SK-N-SH treated with all-trans-retinoic acid at 6 μM for 48 hours (cell line): ENCODE results near the gene ST6GALNAC3.

ENCODE experiments used
- BACH2 ChIP-seq: fragments of 250-450 bp; sonication (Bioruptor Pico); IDR thresholded peaks from 2 replicates; pipeline ENCODE4 v1.9.0; 2021; ENCODE audit warnings: mild to moderate bottlenecking, borderline replicate concordance
- RARB ChIP-seq: fragments of 250-450 bp; sonication (Bioruptor Pico); IDR thresholded peaks from 2 replicates; pipeline ENCODE4 v1.8.0; 2021; ENCODE audit warnings: mild to moderate bottlenecking, moderate library complexity
- TOX ChIP-seq: fragments of 250-450 bp; sonication (Bioruptor Pico); IDR thresholded peaks from 2 replicates; pipeline ENCODE4 v1.8.0; 2021; ENCODE audit warnings: mild to moderate bottlenecking, moderate library complexity, borderline replicate concordance
- TF ChIP-seq, protein P1 (sequence below): fragments of 250-450 bp; sonication (Bioruptor Pico); IDR thresholded peaks from 2 replicates; pipeline ENCODE4 v1.5.1; 2020; ENCODE audit warnings: low read depth, mild to moderate bottlenecking, moderate library complexity
- TF ChIP-seq, protein P2 (sequence below): fragments of 250-450 bp; sonication (Bioruptor Pico); IDR thresholded peaks from 2 replicates; pipeline ENCODE4 v1.8.0; 2020; ENCODE audit warnings: mild to moderate bottlenecking, moderate library complexity, borderline replicate concordance

- TF ChIP-seq TOX: no peak
- TF ChIP-seq, protein P1, sequence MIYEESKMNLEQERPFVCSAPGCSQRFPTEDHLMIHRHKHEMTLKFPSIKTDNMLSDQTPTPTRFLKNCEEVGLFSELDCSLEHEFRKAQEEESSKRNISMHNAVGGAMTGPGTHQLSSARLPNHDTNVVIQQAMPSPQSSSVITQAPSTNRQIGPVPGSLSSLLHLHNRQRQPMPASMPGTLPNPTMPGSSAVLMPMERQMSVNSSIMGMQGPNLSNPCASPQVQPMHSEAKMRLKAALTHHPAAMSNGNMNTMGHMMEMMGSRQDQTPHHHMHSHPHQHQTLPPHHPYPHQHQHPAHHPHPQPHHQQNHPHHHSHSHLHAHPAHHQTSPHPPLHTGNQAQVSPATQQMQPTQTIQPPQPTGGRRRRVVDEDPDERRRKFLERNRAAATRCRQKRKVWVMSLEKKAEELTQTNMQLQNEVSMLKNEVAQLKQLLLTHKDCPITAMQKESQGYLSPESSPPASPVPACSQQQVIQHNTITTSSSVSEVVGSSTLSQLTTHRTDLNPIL: no peak
- TF ChIP-seq BACH2 (CRISPR knock-in tag): no peak
- TF ChIP-seq, protein P2, sequence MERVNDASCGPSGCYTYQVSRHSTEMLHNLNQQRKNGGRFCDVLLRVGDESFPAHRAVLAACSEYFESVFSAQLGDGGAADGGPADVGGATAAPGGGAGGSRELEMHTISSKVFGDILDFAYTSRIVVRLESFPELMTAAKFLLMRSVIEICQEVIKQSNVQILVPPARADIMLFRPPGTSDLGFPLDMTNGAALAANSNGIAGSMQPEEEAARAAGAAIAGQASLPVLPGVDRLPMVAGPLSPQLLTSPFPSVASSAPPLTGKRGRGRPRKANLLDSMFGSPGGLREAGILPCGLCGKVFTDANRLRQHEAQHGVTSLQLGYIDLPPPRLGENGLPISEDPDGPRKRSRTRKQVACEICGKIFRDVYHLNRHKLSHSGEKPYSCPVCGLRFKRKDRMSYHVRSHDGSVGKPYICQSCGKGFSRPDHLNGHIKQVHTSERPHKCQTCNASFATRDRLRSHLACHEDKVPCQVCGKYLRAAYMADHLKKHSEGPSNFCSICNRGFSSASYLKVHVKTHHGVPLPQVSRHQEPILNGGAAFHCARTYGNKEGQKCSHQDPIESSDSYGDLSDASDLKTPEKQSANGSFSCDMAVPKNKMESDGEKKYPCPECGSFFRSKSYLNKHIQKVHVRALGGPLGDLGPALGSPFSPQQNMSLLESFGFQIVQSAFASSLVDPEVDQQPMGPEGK (CRISPR knock-in tag): no peak
- no peak for TF ChIP-seq RARB
These were observed 128.1 kb downstream of the ST6GALNAC3 start for GRCh38 chr1:76202670-76203069.
